Natural killer cell (primary cell): ENCODE results near the gene CIPC. TPM values are rescaled to one million over a fixed set of nuclear protein-coding genes. Genes with fewer than 3 reads are reported as not detected.

Experiments used
- ATAC-seq, 3 donors: fragments of 150-1000 bp in 2 of 3; fragments of 200-7000 bp in 1 of 3; cut with Tn5 transposase; 1 replicate in 1 of 3; 2 replicates in 2 of 3; pipeline ENCODE4 v1.10.0; 2021; ENCODE audit warnings: mild to moderate bottlenecking in 2 of 3, moderate library complexity in 2 of 3
- DNase-seq, 2 donors: peaks; one replicate each; pipeline versions ENCODE4 v3.0.0 to v3.0.0-alpha.2; 2013 to 2021; ENCODE audit warnings: mixed read lengths in 1 of 2
- H3K27ac ChIP-seq: one replicate; pipeline ENCODE4 v1.5.1; 2013; ENCODE audit warnings: mild to moderate bottlenecking, low read length
- H3K27me3 ChIP-seq: one replicate; pipeline ENCODE4 v1.6.1; 2013; ENCODE audit warnings: low read length; ENCODE audit not compliant: control insufficient read depth, insufficient read depth
- H3K36me3 ChIP-seq: one replicate; pipeline ENCODE4 v1.6.1; 2013; ENCODE audit warnings: low read length; ENCODE audit not compliant: control insufficient read depth, insufficient read depth
- H3K4me1 ChIP-seq: one replicate; pipeline ENCODE4 v1.6.1; 2013; ENCODE audit warnings: low read length; ENCODE audit not compliant: control insufficient read depth, insufficient read depth
- H3K4me3 ChIP-seq: one replicate; pipeline ENCODE4 v1.5.1; 2013; ENCODE audit warnings: low read length
- H3K9me3 ChIP-seq: one replicate; pipeline ENCODE4 v1.6.1; 2013; ENCODE audit warnings: low read length; ENCODE audit not compliant: control insufficient read depth, insufficient read depth
- H3K27ac Mint-ChIP-seq, 2 donors: one replicate each; pipeline ENCODE4 v1.8.0; 2022; ENCODE audit warnings: mild to moderate bottlenecking in 2 of 2, mixed read lengths in 2 of 2, moderate library complexity in 1 of 2
- H3K27me3 Mint-ChIP-seq, 2 donors: one replicate each; pipeline ENCODE4 v1.8.0; 2022; ENCODE audit warnings: low read depth in 2 of 2, mixed read lengths in 2 of 2
- H3K36me3 Mint-ChIP-seq: one replicate; pipeline ENCODE4 v1.8.0; 2022; ENCODE audit warnings: mixed read lengths
- H3K4me1 Mint-ChIP-seq, 2 donors: one replicate each; pipeline ENCODE4 v1.8.0; 2022; ENCODE audit warnings: mixed read lengths in 2 of 2
- H3K4me3 Mint-ChIP-seq: one replicate; pipeline ENCODE4 v1.8.0; 2022; ENCODE audit warnings: mild to moderate bottlenecking, moderate library complexity, mixed read lengths
- H3K9me3 Mint-ChIP-seq, 2 donors: one replicate each; pipeline ENCODE4 v1.8.0; 2022; ENCODE audit warnings: mixed read lengths in 2 of 2
- CTCF ChIP-seq: fragments of 200-600 bp; IDR thresholded peaks from one replicate; pipeline ENCODE4 v1.8.0; 2022; ENCODE audit warnings: antibody characterized with exemption
- WGBS: methylation state at CpG from one replicate; pipeline ENCODE4 v1.1.7; 2013; ENCODE audit warnings: missing lambda C conversion rate; ENCODE audit not compliant: insufficient coverage; 5-methylcytosine and 5-hydroxymethylcytosine counted together
- intact Hi-C: fragments of 100-400 bp; cut with micrococcal nuclease; formaldehyde crosslinking; loops from one replicate; pipeline ENCODE4 v1.14.2; 2022
- total RNA-seq, 4 donors: library from RNA; stranded (reverse); fragments of 120-200 nt in 1 of 4; gene quantifications; one replicate each; pipeline versions ENCODE4 v1.2.3 to v1.2.4, GENCODE V29; 2013 to 2022

The CIPC gene
- total RNA-seq = 10 to 100 TPM in 1 of 3 donors, 1 to 10 TPM in 2; 7.1 to 10.0 (median 9.9) TPM
- 16.5 TPM for total RNA-seq (2013)

- Mint-ChIP-seq H3K9me3 (no peaks in the 10 kb centered on the region), H3K4me3 (peak within 1 kb of the TSS; percentile 96), H3K27me3 (no peaks in the 10 kb centered on the region), H3K27ac (peak within 1 kb of the TSS; percentile 88 to 98), H3K4me1 (peaks cover 40 to 46% of the 10 kb centered on the region in 2 donors), H3K36me3 (no peaks in the 10 kb centered on the region)
- peak; percentile 89 to 99 (median 93) for ATAC-seq
- no peak for TF ChIP-seq CTCF
- Histone ChIP-seq H3K27ac (peak within 1 kb of the TSS; percentile 98), H3K4me1 (peaks cover 19% of the 10 kb centered on the region), H3K4me3 (peak within 1 kb of the TSS; percentile 98), H3K36me3 (no peaks in the 10 kb centered on the region), H3K9me3 (no peaks in the 10 kb centered on the region), H3K27me3 (no peaks in the 10 kb centered on the region)
- WGBS = under 1% methylated on average over 87 of the region's 87 CpGs
- intact Hi-C loops = loop anchor here (1.0 to 5.0 kb wide), 5 partner anchors 26 to 519 kb away; partner anchors contain the start of genes AHSA1, SAMD15, SPTLC2 and TMED8
- DNase-seq = peak; percentile 97 to 99
Measured at GRCh38 chr14:77097700-77098528, at the start of gene CIPC. Gene CIPC (plus strand): TSS chr14:77098258. CDS start chr14:77105709, 7,451 bp downstream.

GRCh38 chr14:77051116-77051515 is 46.9 kb upstream of the CIPC start:
- Histone ChIP-seq H3K27ac (no peak overlapping the region), H3K4me3 (no peak overlapping the region), H3K27me3 (no peaks in the 10 kb centered on the region), H3K4me1 (peaks cover 10% of the 10 kb centered on the region), H3K36me3 (no peaks in the 10 kb centered on the region), H3K9me3 (no peaks in the 10 kb centered on the region)
- no peak for ATAC-seq
- H3K36me3 Mint-ChIP-seq = no peaks in the 10 kb centered on the region
- WGBS = 77% methylated on average over 11 of the region's 11 CpGs
- H3K9me3 Mint-ChIP-seq = no peaks in the 10 kb centered on the region
- DNase-seq = no peak
- H3K4me3 Mint-ChIP-seq = no peak overlapping the region
- peaks cover 7 to 10% of the 10 kb centered on the region in 2 donors for H3K4me1 Mint-ChIP-seq
- no peak overlapping the region for H3K27ac Mint-ChIP-seq
- no peak for TF ChIP-seq CTCF
- intact Hi-C loops = no loop called here
- H3K27me3 Mint-ChIP-seq = no peaks in the 10 kb centered on the region

- Mint-ChIP-seq H3K4me1 (peaks cover 7 to 8% of the 10 kb centered on the region in 2 donors), H3K27me3 (no peaks in the 10 kb centered on the region), H3K4me3 (no peak overlapping the region), H3K9me3 (no peaks in the 10 kb centered on the region), H3K27ac (peak overlapping the region in 1 of 2 donors; percentile 78), H3K36me3 (no peaks in the 10 kb centered on the region)
- Histone ChIP-seq H3K9me3 (no peaks in the 10 kb centered on the region), H3K27ac (no peak overlapping the region), H3K27me3 (no peaks in the 10 kb centered on the region), H3K4me3 (no peak overlapping the region), H3K4me1 (peaks cover 10% of the 10 kb centered on the region), H3K36me3 (no peaks in the 10 kb centered on the region)
- ATAC-seq = peak in 2 of 3 donors; percentile 15 to 19
- TF ChIP-seq CTCF = no peak
- WGBS = 91% methylated on average over 8 of the region's 8 CpGs
- no peak for DNase-seq
- intact Hi-C loops = loop anchor here (1.0 to 2.0 kb wide), 3 partner anchors 38 to 180 kb away; no protein-coding TSS in a partner anchor
Measured at GRCh38 chr14:77052281-77053044, 45.6 kb upstream of the CIPC start.
